Spleen (tissue), 11 donors: ENCODE data around the gene SLFN11. TPM values are rescaled to one million over a fixed set of nuclear protein-coding genes. Genes with fewer than 3 reads are reported as not detected.
A peak's percentile ranks its signal among the peaks of the same experiment; 100 is the strongest.

Experiments
- DNase-seq: peaks from one replicate; pipeline ENCODE4 v3.0.0-alpha.2; 2020
- H3K27ac ChIP-seq, 8 donors: fragments of 200-600 bp; sonication (generic) in 7 of 8; 1 replicate in 4 of 8; 2 replicates in 4 of 8; pipeline versions ENCODE4 v1.5.0 to v1.8.0; 2016 to 2021; ENCODE audit warnings: inconsistent platforms in 4 of 8, mild to moderate bottlenecking in 4 of 8, moderate library complexity in 1 of 8
- H3K27me3 ChIP-seq, 7 donors: fragments of 200-600 bp; sonication (generic) in 6 of 7; replicated peaks in 1 of 7; 1 replicate in 4 of 7; 2 replicates in 3 of 7; pipeline versions ENCODE4 v1.5.0 to v1.8.0; 2016 to 2021; ENCODE audit warnings: inconsistent platforms in 3 of 7, mild to moderate bottlenecking in 1 of 7
- H3K36me3 ChIP-seq, 6 donors: fragments of 200-600 bp; sonication (generic) in 5 of 6; 1 replicate in 4 of 6; 2 replicates in 2 of 6; pipeline versions ENCODE4 v1.5.0 to v1.8.0; 2016 to 2021; ENCODE audit warnings: inconsistent platforms in 2 of 6
- H3K4me1 ChIP-seq, 6 donors: fragments of 200-600 bp; sonication (generic) in 5 of 6; 1 replicate in 3 of 6; 2 replicates in 3 of 6; pipeline versions ENCODE4 v1.5.0 to v1.8.0; 2016 to 2021; ENCODE audit warnings: inconsistent platforms in 3 of 6
- H3K4me3 ChIP-seq, 8 donors: fragments of 200-600 bp; sonication (generic) in 7 of 8; 1 replicate in 4 of 8; 2 replicates in 4 of 8; pipeline versions ENCODE4 v1.5.0 to v1.8.0; 2016 to 2021; ENCODE audit warnings: inconsistent platforms in 4 of 8, mild to moderate bottlenecking in 4 of 8, moderate library complexity in 2 of 8
- H3K9me3 ChIP-seq, 8 donors: fragments of 200-600 bp; sonication (generic) in 7 of 8; 1 replicate in 4 of 8; 2 replicates in 4 of 8; pipeline versions ENCODE4 v1.5.0 to v1.8.0; 2016 to 2021; ENCODE audit warnings: inconsistent platforms in 4 of 8
- POLR2A ChIP-seq, 3 donors: fragments of 450-650 bp; IDR thresholded peaks; one replicate each; pipeline ENCODE4 v1.5.1; 2017; ENCODE audit warnings: antibody characterized with exemption in 3 of 3, mild to moderate bottlenecking in 1 of 3
- POLR2AphosphoS5 ChIP-seq, 3 donors: sonication (generic); formaldehyde crosslinking; IDR thresholded peaks; one replicate each; pipeline ENCODE4 v1.5.1; 2017; ENCODE audit warnings: antibody characterized with exemption in 3 of 3
- WGBS, 5 donors: extraction: QIAGEN DNeasy Blood & Tissue Kit in 3 of 5; methylation state at CpG; one replicate each; pipeline versions ENCODE4 v1.1.5 to v1.1.7; 2013 to 2018; 5-methylcytosine and 5-hydroxymethylcytosine counted together
- intact Hi-C: fragments of 100-400 bp; cut with DNase I; formaldehyde crosslinking; loops from one replicate; pipeline ENCODE4 v1.15.0; 2023; ENCODE audit warnings: low total_unique reads
- polyA plus RNA-seq, 3 donors: library from polyadenylated mRNA; stranded (reverse); fragments of 200-250 nt; gene quantifications; one replicate each; pipeline ENCODE4 v1.2.1, GENCODE V29; 2013
- total RNA-seq, 7 donors: library from RNA; depleted of rRNA in 3 of 7; stranded (reverse); fragments of >200 nt in 3 of 7; fragmentation: NEBNext Ultra II Directional in 4 of 7; extraction: Animal tissue kit (Norgen Biotek cat#: 25700) in 4 of 7; gene quantifications; one replicate each; pipeline versions ENCODE4 v1.1.0 to v1.2.1, GENCODE V29; 2016 to 2021
- TF ChIP-seq, protein P1 (sequence below), 11 experiments: fragments of 200-600 bp in 7 of 11; fragments of 450-650 bp in 4 of 11; sonication (generic) in 4 of 11; IDR thresholded peaks in 8 of 11; conservative IDR thresholded peaks in 3 of 11; 1 replicate in 7 of 11; 2 replicates in 4 of 11; pipeline versions ENCODE4 v1.4.0 to v1.8.0; 2016 to 2021; ENCODE audit warnings: antibody characterized with exemption in 11 of 11, inconsistent platforms in 4 of 11, mild to moderate bottlenecking in 1 of 11
- donor health status: healthy with polysubstance abuse.
- donor health status: DM: no; HTN: no; CAD: no; lungs with moderate emphysema.
- donor health status: DM: no; HTN: no; CAD: no.
- donor health status: Bipolar disorder and iron deficiency.
- donor health status: healthy.
- donor health status: DM: no; HTN: no; CAD: no.
- donor health status: DM: yes; HTN: yes; CAD: no.

Gene SLFN11
- total and polyA plus RNA-seq, 10 donors = 6.5 to 73.9 (median 56.6) TPM

DNA sequence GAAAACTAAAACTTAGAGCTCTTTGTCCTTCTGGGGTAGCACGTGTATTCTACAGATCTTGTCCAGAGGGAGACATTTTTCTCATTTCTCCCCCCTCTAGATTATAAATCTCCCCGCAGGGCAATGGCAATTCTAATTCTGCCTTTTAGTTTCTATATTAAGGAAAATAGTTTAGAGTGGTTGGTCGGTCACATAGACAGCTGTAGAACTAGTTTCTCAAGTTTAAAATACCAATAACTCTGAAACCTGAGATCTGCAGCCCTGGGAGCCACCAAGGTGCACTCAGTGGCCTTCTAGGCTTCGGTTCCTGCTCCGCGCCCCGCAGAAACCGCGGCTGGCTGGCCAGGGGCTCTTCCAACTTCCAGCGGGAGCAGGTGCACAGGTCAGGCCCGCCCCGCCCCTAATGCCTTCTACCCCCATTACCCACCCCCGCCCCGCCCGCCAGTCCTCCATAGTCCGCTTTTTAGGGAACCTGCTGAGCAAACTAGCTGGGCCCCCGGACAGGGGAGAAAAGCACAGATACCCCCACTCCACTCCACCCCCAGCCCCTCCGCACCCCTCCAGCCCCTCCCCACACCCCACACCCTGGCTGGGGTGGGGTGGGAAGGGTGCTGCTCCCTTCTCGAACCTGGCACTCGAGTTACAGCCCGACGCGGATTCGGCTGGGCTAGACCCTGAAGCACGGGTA lies 431 bp downstream of the SLFN11 start:
- 0 to 1% (median 1%) methylated on average over 15 to 25 of the region's 25 CpGs for WGBS, 5 donors
- intact Hi-C loops = no loop called here
- H3K27ac ChIP-seq = peak overlapping the region; percentile 87 to 97 (median 92)

DNA sequence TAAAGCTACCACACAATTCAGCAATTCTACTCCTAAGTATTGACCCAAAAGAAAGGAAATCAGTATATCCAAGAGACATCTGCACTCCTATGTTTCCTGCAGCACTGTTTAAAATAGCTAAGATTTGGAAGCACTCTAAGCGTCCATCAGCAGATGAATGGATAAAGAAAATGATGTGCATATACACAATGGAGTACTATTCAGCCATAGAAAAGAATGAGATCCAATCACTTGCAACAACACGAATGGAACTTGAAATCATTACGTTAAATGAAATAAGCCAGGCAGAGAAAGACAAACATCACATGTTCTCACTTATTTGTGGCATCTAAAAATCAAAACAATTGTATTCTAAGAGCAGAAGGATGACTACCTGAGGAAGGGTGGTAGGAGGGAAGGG lies 1.5 kb downstream of the SLFN11 start:
- intact Hi-C loops = no loop called here
- Histone ChIP-seq H3K4me3 (peak overlapping the region in 5 of 8 donors; percentile 61 to 85 (median 62)), H3K27ac (no peak overlapping the region), H3K27me3 (no peaks in the 10 kb centered on the region), H3K9me3 (peaks cover 0 to 13% (median 8%) of the 10 kb centered on the region in 8 donors), H3K4me1 (peaks cover 5 to 87% (median 63%) of the 10 kb centered on the region in 6 donors), H3K36me3 (peaks cover 0 to 10% (median 0%) of the 10 kb centered on the region in 6 donors)
- no peak for DNase-seq
- TF ChIP-seq, protein P1, sequence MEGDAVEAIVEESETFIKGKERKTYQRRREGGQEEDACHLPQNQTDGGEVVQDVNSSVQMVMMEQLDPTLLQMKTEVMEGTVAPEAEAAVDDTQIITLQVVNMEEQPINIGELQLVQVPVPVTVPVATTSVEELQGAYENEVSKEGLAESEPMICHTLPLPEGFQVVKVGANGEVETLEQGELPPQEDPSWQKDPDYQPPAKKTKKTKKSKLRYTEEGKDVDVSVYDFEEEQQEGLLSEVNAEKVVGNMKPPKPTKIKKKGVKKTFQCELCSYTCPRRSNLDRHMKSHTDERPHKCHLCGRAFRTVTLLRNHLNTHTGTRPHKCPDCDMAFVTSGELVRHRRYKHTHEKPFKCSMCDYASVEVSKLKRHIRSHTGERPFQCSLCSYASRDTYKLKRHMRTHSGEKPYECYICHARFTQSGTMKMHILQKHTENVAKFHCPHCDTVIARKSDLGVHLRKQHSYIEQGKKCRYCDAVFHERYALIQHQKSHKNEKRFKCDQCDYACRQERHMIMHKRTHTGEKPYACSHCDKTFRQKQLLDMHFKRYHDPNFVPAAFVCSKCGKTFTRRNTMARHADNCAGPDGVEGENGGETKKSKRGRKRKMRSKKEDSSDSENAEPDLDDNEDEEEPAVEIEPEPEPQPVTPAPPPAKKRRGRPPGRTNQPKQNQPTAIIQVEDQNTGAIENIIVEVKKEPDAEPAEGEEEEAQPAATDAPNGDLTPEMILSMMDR (IDR thresholded peaks at IDR 0.05 in 8 of 11, conservative IDR thresholded peaks at IDR 0.05 in 3 of 11) = no peak
- TF ChIP-seq POLR2A (IDR thresholded peaks at IDR 0.05) = no peak
- TF ChIP-seq POLR2AphosphoS5 (IDR thresholded peaks at IDR 0.05) = no peak
- WGBS, 5 donors = 85 to 100% (median 89%) methylated on average over 3 of the region's 3 CpGs

More for the DNA sequence above, 431 bp downstream of the SLFN11 start:
- DNase-seq = peak; percentile 84
- Histone ChIP-seq H3K4me1 (peaks cover 0 to 83% (median 58%) of the 10 kb centered on the region in 6 donors), H3K36me3 (peaks cover 0 to 10% (median 0%) of the 10 kb centered on the region in 6 donors), H3K27me3 (no peaks in the 10 kb centered on the region), H3K4me3 (peak overlapping the region; percentile 48 to 85 (median 62)), H3K9me3 (peaks cover 0 to 13% (median 8%) of the 10 kb centered on the region in 8 donors)
- TF ChIP-seq, protein P1 (IDR thresholded peaks at IDR 0.05 in 8 of 11, conservative IDR thresholded peaks at IDR 0.05 in 3 of 11) = no peak
- no peak for TF ChIP-seq POLR2A (IDR thresholded peaks at IDR 0.05)

DNA sequence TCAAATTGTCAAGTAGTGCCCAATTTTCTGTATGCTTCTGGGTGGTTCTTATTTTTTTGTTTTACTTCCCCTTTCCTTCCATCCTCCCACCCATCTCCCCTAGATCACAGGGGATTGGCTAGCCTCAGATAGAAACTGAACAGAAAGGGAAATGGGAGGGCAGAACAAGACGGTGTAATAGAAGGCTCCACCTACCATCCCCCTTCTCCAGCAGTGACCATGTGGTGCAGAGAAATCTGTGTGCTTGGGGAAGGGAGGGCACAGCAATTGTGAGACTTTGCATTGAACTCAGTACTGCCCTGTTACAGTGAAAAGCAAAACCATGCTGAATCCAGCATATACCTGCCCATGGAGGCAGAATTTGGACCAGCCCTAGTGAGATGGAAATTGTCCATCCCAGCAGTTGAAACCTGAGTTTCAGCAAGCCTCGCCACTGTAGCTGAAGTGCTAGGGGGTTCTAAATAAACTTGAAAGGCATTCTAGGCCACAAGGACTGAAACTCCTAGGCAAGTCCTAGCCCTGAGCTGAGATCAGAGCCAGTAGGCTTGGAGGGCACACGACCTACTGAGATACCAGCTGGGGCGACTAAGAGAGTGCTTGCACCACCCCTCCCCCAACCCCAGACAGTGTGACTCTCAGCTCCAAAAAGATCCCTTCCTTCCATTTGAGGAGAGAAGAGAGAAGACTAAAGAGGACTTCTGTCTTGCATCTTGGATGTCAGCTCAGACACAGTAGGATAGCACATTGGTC lies 5.2 kb downstream of the SLFN11 start:
- no peak for DNase-seq
- Histone ChIP-seq H3K36me3 (peaks cover 0 to 28% (median 9%) of the 10 kb centered on the region in 6 donors), H3K27me3 (no peaks in the 10 kb centered on the region), H3K4me1 (peaks cover 5 to 75% (median 41%) of the 10 kb centered on the region in 6 donors), H3K9me3 (peaks cover 0 to 13% (median 8%) of the 10 kb centered on the region in 8 donors), H3K4me3 (peak overlapping the region in 1 of 8 donors; percentile 38), H3K27ac (peak overlapping the region; percentile 14 to 82 (median 66))
- intact Hi-C loops = no loop called here
- WGBS, 5 donors = 42 to 62% (median 48%) methylated on average over 4 of the region's 4 CpGs
- TF ChIP-seq, protein P1 (IDR thresholded peaks at IDR 0.05 in 8 of 11, conservative IDR thresholded peaks at IDR 0.05 in 3 of 11) = no peak
- TF ChIP-seq POLR2A (IDR thresholded peaks at IDR 0.05) (no peak), POLR2AphosphoS5 (IDR thresholded peaks at IDR 0.05) (peak in 1 of 3 donors; percentile 67)

DNA sequence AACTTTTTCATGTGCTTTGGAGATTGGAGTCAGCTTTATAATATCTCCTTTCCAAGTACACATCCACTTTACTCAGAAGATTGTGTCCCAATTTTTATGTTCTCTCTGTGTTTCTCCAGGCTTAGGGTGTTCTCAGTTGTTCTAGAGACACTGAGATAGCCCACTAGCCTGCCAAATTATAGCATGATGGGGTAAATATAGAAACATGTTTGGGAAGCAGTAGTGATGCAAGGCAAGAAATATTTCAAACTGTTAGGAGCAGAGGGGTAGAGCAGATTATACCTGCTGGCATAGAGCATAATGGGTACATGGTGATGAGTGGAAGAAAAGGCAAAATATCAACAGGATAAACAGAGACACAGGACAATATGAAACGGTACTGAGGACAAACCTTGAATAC lies 12.4 kb downstream of the SLFN11 start:
- intact Hi-C loops = no loop called here
- 59 to 86% (median 67%) methylated on average over 1 of the region's 1 CpG for WGBS, 5 donors
- no peak overlapping the region for H3K4me3 ChIP-seq
- H3K27me3 ChIP-seq = no peaks in the 10 kb centered on the region
- peaks cover 0 to 45% (median 2%) of the 10 kb centered on the region in 6 donors for H3K4me1 ChIP-seq
- no peak overlapping the region for H3K27ac ChIP-seq
- TF ChIP-seq, protein P1 (IDR thresholded peaks at IDR 0.05 in 8 of 11, conservative IDR thresholded peaks at IDR 0.05 in 3 of 11) = no peak
- TF ChIP-seq POLR2AphosphoS5 (IDR thresholded peaks at IDR 0.05) = no peak
- TF ChIP-seq POLR2A (IDR thresholded peaks at IDR 0.05) = no peak
- H3K9me3 ChIP-seq = no peaks in the 10 kb centered on the region
- no peak for DNase-seq
- peaks cover 0 to 76% (median 34%) of the 10 kb centered on the region in 6 donors for H3K36me3 ChIP-seq
